Neutrophil (primary cell): ENCODE results near the gene C1orf21.

Experiments
- H3K27ac ChIP-seq: fragments of 200-600 bp; sonication (generic); 2 replicates; pipeline ENCODE4 v1.5.1; 2016; ENCODE audit warnings: mild to moderate bottlenecking, moderate library complexity
- H3K27me3 ChIP-seq: fragments of 200-600 bp; sonication (generic); 2 replicates; pipeline ENCODE4 v1.6.0; 2016; ENCODE audit warnings: mild to moderate bottlenecking
- H3K36me3 ChIP-seq: fragments of 200-600 bp; sonication (generic); 2 replicates; pipeline ENCODE4 v1.5.1; 2017
- H3K4me1 ChIP-seq, 2 experiments: fragments of 200-600 bp in 1 of 2; sonication (generic) in 1 of 2; 1 replicate in 1 of 2; 2 replicates in 1 of 2; pipeline versions ENCODE4 v1.5.1 to v1.6.1; 2013 to 2016; ENCODE audit warnings: low read depth in 1 of 2, low read length in 1 of 2, mild to moderate bottlenecking in 1 of 2, moderate library complexity in 1 of 2; ENCODE audit not compliant: control insufficient read depth in 1 of 2, insufficient read depth in 1 of 2
- H3K4me3 ChIP-seq, 2 experiments: fragments of 200-600 bp in 1 of 2; sonication (generic) in 1 of 2; 1 replicate in 1 of 2; 2 replicates in 1 of 2; pipeline ENCODE4 v1.5.1; 2013 to 2016; ENCODE audit warnings: low read depth in 1 of 2, low read length in 1 of 2, mild to moderate bottlenecking in 1 of 2, moderate library complexity in 1 of 2
- H3K9me3 ChIP-seq: fragments of 200-600 bp; sonication (generic); 2 replicates; pipeline ENCODE4 v1.5.1; 2016
- CTCF ChIP-seq: fragments of 200-600 bp; sonication (generic); IDR thresholded peaks from 2 replicates; pipeline ENCODE4 v1.5.1; 2016; ENCODE audit warnings: antibody characterized with exemption

C1orf21 gene

DNA sequence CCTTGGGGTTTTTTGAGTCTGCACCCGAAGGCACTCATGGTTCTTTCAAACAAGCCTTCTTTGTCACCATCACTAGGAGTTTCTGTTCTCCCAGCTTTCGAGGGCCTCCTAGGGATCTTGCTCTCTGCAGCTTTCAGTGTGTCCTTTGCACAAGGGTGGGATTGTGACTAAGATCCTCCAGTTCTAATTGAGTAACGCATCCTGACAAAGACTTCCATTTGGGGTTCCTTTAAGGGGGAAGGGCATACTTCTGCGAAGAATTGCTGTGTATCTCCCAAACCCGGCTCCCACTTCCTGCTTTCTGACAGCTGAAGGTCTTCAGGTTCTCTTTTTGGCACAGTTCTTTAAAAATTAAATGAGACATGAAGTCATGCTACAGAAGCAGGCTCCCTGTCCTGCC lies 228.5 kb downstream of the C1orf21 start:
- Histone ChIP-seq H3K27ac (no peak overlapping the region), H3K27me3 (no peaks in the 10 kb centered on the region), H3K4me3 (no peak overlapping the region), H3K9me3 (no peaks in the 10 kb centered on the region), H3K36me3 (no peaks in the 10 kb centered on the region), H3K4me1 (peaks cover 0 to 1% of the 10 kb centered on the region in 2 experiments)
- TF ChIP-seq CTCF, result no peak

GRCh38 chr1:184616504-184616903 lies 229.7 kb downstream of the C1orf21 start:
- Histone ChIP-seq H3K4me3 (no peak overlapping the region), H3K27ac (no peak overlapping the region), H3K27me3 (no peaks in the 10 kb centered on the region), H3K4me1 (peaks cover 0 to 5% of the 10 kb centered on the region in 2 experiments), H3K9me3 (no peaks in the 10 kb centered on the region), H3K36me3 (no peaks in the 10 kb centered on the region)
- no peak for TF ChIP-seq CTCF

GRCh38 chr1:184617433-184618029 lies 230.7 kb downstream of the C1orf21 start:
- Histone ChIP-seq H3K27ac (no peak overlapping the region), H3K4me1 (peaks cover 0 to 5% of the 10 kb centered on the region in 2 experiments), H3K4me3 (no peak overlapping the region), H3K9me3 (no peaks in the 10 kb centered on the region), H3K36me3 (no peaks in the 10 kb centered on the region), H3K27me3 (no peaks in the 10 kb centered on the region)
- no peak for TF ChIP-seq CTCF

DNA sequence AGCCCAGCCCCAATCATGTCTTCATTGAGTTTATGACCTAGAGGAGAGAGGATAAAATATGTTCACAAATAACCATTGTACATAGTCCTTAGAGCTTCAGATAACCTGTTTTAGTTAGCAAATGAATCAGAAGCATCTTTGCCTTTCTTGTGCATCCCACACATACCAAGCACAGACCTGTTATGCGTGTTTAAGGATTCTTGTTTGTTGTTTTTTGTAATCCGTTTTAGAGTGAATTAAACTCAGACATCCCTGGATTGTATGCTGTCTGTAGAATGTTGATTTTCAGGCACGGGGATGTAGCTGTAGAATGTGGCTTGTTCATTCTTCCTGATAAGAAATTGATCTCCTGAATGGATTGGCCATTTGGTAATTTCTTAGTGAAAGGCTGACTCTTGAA lies 232.0 kb downstream of the C1orf21 start:
- TF ChIP-seq CTCF, result no peak
- no peaks in the 10 kb centered on the region for H3K36me3 ChIP-seq
- H3K4me3 ChIP-seq, result no peak overlapping the region

GRCh38 chr1:184620469-184620868 lies 233.6 kb downstream of the C1orf21 start:
- no peak overlapping the region for H3K4me3 ChIP-seq
- H3K36me3 ChIP-seq, result no peaks in the 10 kb centered on the region
- TF ChIP-seq CTCF, result no peak
- peaks cover 0 to 5% of the 10 kb centered on the region in 2 experiments for H3K4me1 ChIP-seq
- no peaks in the 10 kb centered on the region for H3K9me3 ChIP-seq
- H3K27me3 ChIP-seq, result no peaks in the 10 kb centered on the region
- no peak overlapping the region for H3K27ac ChIP-seq

More for the DNA sequence above, 232.0 kb downstream of the C1orf21 start:
- peaks cover 0 to 5% of the 10 kb centered on the region in 2 experiments for H3K4me1 ChIP-seq
- H3K27ac ChIP-seq, result no peak overlapping the region
- no peaks in the 10 kb centered on the region for H3K9me3 ChIP-seq
- H3K27me3 ChIP-seq, result no peaks in the 10 kb centered on the region

GRCh38 chr1:184621260-184621659 lies 234.4 kb downstream of the C1orf21 start:
- Histone ChIP-seq H3K36me3 (no peaks in the 10 kb centered on the region), H3K4me3 (no peak overlapping the region), H3K27ac (no peak overlapping the region), H3K9me3 (no peaks in the 10 kb centered on the region), H3K4me1 (peaks cover 0 to 5% of the 10 kb centered on the region in 2 experiments), H3K27me3 (no peaks in the 10 kb centered on the region)
- TF ChIP-seq CTCF, result no peak
